LHCN-M2 (cell line): ENCODE data around the gene C1orf174. TPM values are rescaled to one million over a fixed set of nuclear protein-coding genes. Genes with fewer than 3 reads are reported as not detected.

Source experiments
- DNase-seq: peaks from one replicate; pipeline ENCODE4 v3.0.0-alpha.2; 2012; ENCODE audit warnings: low read depth
- total RNA-seq: library from RNA; depleted of rRNA; stranded (reverse); fragments of >200 nt; gene quantifications from 2 replicates; pipeline ENCODE4 v1.2.3, GENCODE V29; 2014

C1orf174 gene
- total RNA-seq, 1 experiment from 2014 or later = 31.8 TPM

- no peak for DNase-seq
These were observed 28.6 kb downstream of the C1orf174 start for GRCh38 chr1:3871451-3871805.

DNA sequence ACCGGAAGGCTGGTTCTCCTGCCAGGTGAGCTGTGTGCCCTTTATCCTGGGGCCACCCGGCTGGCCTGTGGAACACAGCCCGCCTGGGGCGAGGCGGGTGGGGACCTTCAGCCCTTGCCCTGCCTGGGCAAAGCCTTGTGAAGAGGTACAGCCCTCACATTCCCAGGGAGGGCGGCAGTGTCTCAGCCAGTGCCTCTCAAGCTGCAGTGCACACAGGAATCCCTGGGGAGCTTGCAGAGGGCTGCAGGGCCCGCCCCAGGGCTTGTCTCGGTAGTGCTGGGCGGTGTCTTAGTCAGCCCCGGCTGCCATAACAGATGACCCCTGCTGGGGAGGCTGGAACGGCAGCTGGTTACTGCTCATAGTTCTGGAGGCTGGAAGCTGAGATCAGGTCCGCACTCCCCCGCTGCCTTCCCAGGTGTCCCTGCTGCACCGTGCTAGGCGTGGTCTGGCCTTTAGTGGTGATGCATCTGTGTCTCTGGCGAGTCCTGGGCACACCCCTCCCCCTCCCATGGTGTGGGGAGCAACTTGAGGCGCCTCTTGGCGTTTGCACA is 30.2 kb downstream of the C1orf174 start:
- peak; percentile 37 for DNase-seq

DNA sequence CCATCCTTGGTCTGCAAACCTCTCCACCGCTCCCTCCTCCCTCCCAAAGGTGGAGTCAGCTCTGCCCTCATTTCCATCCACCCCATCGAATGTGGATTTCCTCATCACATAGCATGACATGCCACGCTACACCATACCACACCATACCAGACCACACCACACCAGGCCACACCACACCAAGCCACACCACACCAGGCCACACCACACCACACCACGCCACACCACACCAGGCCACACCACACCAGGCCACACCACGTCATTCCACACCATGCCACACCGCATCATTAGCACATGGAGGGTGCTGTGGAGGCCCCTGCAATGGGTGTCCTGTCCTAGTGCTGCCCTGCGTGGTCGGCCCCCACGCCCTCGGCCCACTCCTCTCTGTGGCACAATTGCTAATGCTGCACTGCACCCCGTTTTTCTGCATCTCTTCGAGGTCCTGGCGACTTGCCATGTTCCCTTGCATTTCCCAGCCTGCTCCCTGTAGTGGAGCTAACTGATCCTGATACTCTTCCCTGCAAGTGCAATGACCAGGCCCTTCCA is 31.5 kb downstream of the C1orf174 start:
- no peak for DNase-seq

DNA sequence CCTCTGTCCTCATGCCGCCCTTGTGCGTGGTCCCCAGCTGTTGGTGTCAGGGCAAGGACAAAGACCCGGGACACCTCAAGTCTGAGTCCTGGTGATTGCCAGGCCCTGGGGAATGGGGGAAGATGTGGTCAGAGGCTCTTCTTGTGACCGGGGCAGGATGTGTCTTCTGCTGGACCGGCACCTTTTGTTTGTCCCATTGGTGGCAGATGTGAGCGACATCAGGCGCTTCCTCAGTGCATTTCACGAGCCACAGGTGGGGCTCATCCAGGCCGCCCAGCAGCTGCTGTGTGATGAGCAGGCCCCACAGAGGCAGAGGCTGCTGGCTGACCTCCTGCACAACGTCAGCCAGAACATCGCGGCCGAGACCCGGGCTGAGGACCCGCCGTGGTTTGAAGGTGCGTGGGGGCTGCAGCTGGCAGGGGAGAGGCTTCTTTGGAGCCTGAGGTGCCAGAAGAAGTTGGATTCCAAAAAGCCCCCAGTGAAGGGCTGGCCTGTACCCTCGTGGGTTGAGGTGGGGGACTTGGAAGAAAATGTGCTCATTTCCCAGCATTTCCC is 34.4 kb downstream of the C1orf174 start:
- DNase-seq = no peak

GRCh38 chr1:3864884-3865283 is 35.2 kb downstream of the C1orf174 start:
- DNase-seq = no peak

DNA sequence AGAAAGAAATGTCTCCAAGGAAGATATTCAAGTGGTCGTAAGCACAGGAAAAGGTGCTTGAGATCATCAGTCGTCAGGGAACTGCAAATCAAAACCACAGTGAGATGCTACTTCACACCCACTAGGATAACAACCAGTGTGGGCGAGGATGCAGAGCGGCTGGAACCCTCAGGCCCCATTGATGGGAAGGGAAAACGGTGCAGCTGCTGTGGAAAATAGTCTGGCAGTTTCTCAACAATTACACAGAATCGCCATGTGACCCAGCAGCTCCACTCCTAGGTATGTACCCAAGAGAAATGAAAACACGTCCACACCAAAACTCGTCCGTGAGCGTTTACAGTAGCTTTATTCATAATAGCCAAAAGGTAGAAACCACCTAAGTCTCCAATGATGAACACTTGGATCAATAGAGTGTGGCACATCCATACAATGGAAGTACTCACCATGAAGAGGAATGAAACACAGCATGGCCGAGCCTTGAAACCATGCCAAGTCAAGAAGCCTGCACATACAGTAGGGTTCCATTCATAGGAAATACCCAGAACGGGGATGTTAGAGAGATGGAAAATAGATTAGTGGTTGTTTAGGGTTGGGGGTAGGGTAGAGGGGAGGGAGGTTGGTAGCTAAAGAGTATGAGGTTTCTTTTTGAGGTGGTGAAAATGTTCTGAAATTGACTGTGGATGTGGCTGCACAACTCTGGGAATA is 36.7 kb downstream of the C1orf174 start:
- peak; percentile 45 for DNase-seq

DNA sequence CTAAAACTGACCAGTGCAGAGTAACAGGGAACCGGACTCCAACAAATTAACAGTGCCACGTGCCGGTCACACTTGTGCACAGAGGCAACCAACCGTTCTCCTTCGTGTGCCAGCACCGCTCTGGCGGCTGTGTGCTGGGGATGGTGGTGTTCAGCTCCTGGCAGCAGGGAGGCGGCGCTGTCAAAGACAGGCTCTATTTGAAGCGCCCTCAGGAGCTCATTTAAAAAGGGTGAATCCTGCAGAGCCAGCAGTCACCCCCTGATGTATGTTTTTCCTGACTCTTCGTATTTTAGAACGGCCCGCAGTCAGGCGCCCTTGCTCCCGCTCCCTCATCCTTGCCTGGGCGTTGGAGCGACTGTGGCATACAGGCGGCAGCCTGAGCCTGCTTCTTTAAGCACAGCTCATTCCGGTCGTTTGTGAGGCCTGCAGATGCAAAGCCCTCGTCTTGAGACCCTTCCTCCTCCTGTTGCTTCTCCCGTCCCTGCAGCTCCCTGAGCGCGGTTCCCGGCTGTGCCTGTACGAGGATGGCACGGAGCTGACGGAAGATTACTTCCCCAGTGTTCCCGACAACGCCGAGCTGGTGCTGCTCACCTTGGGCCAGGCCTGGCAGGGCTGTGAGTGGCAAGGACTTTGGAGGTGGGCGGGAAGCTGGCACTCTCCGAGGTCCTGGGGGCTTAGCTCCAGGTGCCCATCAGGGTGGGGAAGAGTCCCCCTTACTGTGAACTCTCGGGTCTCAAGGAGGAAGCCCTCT is 41.7 kb downstream of the C1orf174 start:
- DNase-seq = peak; percentile 15

DNA sequence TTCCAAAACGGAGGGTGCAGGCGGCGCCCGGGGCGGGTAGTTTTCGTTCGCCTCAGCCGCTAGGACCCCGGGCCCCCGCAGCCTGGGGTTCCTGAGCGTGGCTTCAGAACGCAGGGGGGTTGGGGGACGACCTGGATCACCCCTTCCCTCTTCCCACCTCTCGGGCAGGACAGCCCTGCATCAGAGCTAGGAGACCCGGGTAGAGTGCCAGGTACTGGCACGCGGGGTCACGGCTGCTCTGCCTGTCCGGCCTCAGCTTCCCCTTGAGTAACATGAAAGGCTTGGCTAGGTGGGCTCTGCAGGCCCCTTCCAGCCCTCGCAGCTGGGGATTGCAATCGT is 42.3 kb downstream of the C1orf174 start:
- no peak for DNase-seq

GRCh38 chr1:3856923-3857790 is 42.9 kb downstream of the C1orf174 start, which contains the start of the genes CEP104 and DFFB:
TSS of gene CEP104 (minus strand) at chr1:3857211. CDS start at chr1:3852407, 4,804 bp downstream.
TSS of gene DFFB (plus strand) at chr1:3857476. CDS start at chr1:3857604, 128 bp downstream.
- DNase-seq = peak; percentile 81

DNA sequence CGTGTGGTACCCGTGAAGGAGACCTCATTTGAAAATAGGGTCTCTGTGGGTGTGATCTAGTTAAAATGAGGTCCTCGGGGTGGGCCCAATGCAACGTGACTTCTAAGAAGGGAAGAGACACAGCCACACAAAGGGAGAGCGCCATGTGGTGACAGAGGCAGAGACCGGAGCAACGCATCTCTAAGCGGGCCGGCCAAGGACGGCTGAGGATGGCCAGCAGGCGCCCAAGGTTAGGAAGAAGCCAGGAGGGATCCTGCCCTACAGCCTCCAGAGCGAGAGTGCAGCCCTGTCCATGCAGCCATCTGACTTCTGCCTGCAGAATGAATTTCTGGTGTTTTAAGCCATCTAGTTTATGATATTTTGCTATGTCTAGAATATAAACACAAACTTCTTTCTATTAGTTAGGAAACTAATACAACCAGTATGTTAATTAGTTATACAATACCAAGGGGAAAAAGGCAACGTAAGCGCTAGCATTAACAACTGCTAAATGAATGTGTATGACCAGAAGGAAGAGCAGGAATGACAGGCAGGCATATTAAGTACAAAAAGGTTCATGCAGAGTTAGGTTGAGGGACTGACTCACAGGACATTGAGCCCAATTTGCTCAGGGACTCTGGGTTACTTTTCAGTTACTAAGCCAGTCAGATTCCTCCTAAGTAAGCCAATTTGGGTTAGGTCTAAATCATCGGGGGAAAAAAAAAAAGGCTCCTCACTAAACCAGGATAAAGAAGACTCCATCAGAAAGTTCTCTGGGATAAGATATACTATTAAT is 47.2 kb downstream of the C1orf174 start:
- no peak for DNase-seq

- DNase-seq = no peak
These were observed 48.0 kb downstream of the C1orf174 start for GRCh38 chr1:3852091-3852490.

- no peak for DNase-seq
These were observed 48.8 kb downstream of the C1orf174 start for GRCh38 chr1:3851292-3851691.

DNA sequence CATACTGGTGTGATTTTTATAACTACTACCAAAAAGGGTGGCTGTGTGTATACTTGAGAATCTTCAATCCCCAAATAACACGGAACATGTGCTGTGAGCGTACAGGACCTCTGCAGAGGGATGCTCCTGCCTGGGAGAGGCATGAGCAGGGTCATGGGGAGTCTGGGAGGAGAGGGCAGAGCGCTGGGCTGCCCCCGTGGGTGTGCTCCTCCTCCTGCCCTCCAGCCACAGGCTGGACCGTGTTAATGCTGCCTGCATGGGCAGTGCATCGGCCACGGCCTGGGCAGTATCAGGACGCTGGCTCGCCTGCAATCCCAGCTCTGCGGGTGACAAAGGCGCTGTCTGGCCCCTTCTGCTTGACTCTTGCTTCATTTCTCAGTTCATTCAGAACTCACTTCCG is 49.2 kb downstream of the C1orf174 start:
- DNase-seq = no peak

GRCh38 chr1:3847081-3847480 is 53.0 kb downstream of the C1orf174 start:
- DNase-seq = no peak

DNA sequence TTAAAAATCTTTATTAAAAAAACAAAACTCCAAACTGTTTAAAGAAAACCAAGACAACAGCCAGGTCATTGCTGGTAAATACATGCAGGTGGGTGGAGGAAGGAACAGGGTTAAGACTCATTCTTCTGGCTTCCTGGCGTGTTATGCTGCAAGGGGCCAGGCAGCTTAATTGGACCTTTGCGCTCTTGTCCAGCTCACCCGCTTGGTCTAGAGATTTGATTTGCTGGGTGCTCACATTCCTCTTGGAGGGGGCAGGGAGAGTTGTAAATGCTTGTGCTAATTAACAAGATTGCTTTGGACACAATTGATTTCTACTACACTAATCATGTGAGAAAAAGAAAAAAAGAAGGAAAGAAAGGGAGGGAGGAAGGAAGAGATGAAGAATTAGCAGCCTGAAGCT is 53.5 kb downstream of the C1orf174 start:
- no peak for DNase-seq

- no peak for DNase-seq
These were observed 57.2 kb downstream of the C1orf174 start for GRCh38 chr1:3842912-3843311.

DNA sequence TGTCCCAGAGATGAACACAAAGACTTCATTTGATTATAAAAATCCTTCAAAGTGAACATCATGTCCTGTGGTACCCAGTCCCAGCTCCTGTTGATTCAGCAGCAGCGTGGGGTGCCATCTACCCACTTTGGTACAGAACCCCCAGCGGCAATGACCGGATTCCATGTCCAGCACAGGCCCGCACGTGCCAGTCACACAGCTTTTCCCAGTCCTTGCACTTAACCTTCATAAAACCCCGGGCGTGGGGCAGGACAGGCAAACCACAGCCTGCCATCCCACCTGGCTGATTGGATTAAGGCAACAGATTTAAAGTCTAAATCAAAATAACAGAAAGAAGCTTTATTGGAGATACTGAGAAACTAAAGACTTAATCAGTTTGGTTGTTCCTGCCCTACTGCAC is 58.6 kb downstream of the C1orf174 start:
- DNase-seq = no peak
